Activated CD8-positive, alpha-beta T cell treated with anti-CD3 and anti-CD28 coated beads for 36 hours (primary cell): ENCODE results near the gene ZNF804B. TPM values are rescaled to one million over a fixed set of nuclear protein-coding genes. Genes with fewer than 3 reads are reported as not detected.

ENCODE experiments used
- ATAC-seq: fragments of 200-7000 bp; cut with Tn5 transposase; one replicate; pipeline ENCODE4 v1.10.0; 2021; ENCODE audit warnings: mild to moderate bottlenecking, moderate library complexity
- CTCF ChIA-PET: fragments of 350-600 bp; sonication (Branson Sonifier 250); formaldehyde crosslinking; loops from one replicate; lab custom pipeline; 2021; ENCODE audit warnings: antibody characterized with exemption; lab: Charles Lee
- POLR2A ChIA-PET: fragments of 350-600 bp; sonication (Branson Sonifier 250); formaldehyde crosslinking; loops from one replicate; lab custom pipeline; 2021; ENCODE audit warnings: antibody characterized with exemption; lab: Charles Lee
- DNase-seq: peaks from one replicate; pipeline ENCODE4 v3.0.0-alpha.2; 2020
- H3K27ac Mint-ChIP-seq: one replicate; pipeline ENCODE4 v1.8.0; 2021; ENCODE audit warnings: mild to moderate bottlenecking, mixed read lengths
- H3K27me3 Mint-ChIP-seq: one replicate; pipeline ENCODE4 v1.8.0; 2021; ENCODE audit warnings: mixed read lengths
- H3K36me3 Mint-ChIP-seq: one replicate; pipeline ENCODE4 v1.8.0; 2021; ENCODE audit warnings: low read depth, mixed read lengths
- H3K4me1 Mint-ChIP-seq: one replicate; pipeline ENCODE4 v1.8.0; 2021; ENCODE audit warnings: low read depth, mixed read lengths
- H3K4me3 Mint-ChIP-seq: one replicate; pipeline ENCODE4 v1.8.0; 2021; ENCODE audit warnings: mild to moderate bottlenecking, moderate library complexity, mixed read lengths
- H3K9me3 Mint-ChIP-seq: one replicate; pipeline ENCODE4 v1.8.0; 2021; ENCODE audit warnings: mixed read lengths
- intact Hi-C: fragments of 100-400 bp; cut with micrococcal nuclease; formaldehyde crosslinking; loops from one replicate; pipeline ENCODE4 v1.10.0; 2022
- total RNA-seq, 2 experiments: library from RNA; stranded (reverse); gene quantifications; one replicate each; pipeline ENCODE4 v1.2.3, GENCODE V29; 2021
- TF ChIP-seq, protein P1 (sequence below): fragments of 200-600 bp; IDR thresholded peaks from one replicate; pipeline ENCODE4 v1.8.0; 2022; ENCODE audit warnings: antibody characterized with exemption, mild to moderate bottlenecking

Gene ZNF804B
- total RNA-seq, 2 experiments from 2014 or later, result not detected

DNA sequence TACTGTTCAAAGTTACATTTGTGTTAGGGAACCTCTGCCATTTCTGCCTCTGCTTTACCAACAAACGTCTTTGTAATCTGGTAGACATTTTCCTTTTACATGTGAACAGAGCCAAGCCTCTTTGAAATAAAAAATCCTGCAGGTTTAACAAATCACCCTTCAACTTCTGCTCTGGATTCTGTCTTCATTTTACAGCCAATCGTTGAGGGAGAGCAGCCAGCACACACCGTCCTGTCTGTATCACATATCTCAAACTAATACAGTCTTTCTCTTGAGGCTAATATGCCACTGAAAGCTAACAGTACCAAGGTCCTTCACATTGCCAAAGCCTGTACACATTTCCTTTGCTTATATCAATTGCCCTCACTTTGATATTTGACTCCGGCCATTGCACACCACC is 504.6 kb downstream of the ZNF804B start:
- ATAC-seq (no peak), DNase-seq (no peak)
- ChIA-PET CTCF (no interaction called here), POLR2A (no interaction called here)
- intact Hi-C loops, result no loop called here
- H3K4me3 Mint-ChIP-seq, result no peak overlapping the region
- H3K4me1 Mint-ChIP-seq, result peaks cover under 1% of the 10 kb centered on the region
- TF ChIP-seq, protein P1, sequence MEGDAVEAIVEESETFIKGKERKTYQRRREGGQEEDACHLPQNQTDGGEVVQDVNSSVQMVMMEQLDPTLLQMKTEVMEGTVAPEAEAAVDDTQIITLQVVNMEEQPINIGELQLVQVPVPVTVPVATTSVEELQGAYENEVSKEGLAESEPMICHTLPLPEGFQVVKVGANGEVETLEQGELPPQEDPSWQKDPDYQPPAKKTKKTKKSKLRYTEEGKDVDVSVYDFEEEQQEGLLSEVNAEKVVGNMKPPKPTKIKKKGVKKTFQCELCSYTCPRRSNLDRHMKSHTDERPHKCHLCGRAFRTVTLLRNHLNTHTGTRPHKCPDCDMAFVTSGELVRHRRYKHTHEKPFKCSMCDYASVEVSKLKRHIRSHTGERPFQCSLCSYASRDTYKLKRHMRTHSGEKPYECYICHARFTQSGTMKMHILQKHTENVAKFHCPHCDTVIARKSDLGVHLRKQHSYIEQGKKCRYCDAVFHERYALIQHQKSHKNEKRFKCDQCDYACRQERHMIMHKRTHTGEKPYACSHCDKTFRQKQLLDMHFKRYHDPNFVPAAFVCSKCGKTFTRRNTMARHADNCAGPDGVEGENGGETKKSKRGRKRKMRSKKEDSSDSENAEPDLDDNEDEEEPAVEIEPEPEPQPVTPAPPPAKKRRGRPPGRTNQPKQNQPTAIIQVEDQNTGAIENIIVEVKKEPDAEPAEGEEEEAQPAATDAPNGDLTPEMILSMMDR, result no peak
- H3K9me3 Mint-ChIP-seq, result no peaks in the 10 kb centered on the region
- H3K27me3 Mint-ChIP-seq, result peaks cover 2% of the 10 kb centered on the region
- no peaks in the 10 kb centered on the region for H3K36me3 Mint-ChIP-seq
- H3K27ac Mint-ChIP-seq, result no peak overlapping the region

DNA sequence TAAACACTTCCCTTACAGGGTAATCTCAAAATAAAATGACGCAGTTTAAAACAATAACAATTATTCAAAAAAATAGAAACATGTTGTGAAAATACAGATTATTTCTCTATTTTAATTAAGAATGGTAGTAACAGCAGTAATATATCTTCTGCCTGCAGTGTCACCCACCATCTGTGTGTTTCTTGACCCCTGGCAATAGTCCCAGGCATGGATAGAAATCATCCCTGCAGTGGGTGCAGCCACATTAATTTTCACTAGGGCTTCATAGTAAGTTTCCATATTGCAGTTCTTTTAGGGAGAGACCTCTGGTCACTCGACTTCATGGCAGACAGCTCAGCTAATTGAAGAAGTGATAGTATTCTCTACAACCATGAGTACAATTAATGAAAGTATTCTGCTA is 506.1 kb downstream of the ZNF804B start:
- intact Hi-C loops, result no loop called here
- ATAC-seq, result no peak
- POLR2A ChIA-PET, result no interaction called here
- DNase-seq, result no peak
- Mint-ChIP-seq H3K27ac (no peak overlapping the region), H3K27me3 (peaks cover 2% of the 10 kb centered on the region), H3K4me1 (no peaks in the 10 kb centered on the region), H3K4me3 (no peak overlapping the region), H3K9me3 (no peaks in the 10 kb centered on the region), H3K36me3 (no peaks in the 10 kb centered on the region)
- CTCF ChIA-PET, result no interaction called here
- TF ChIP-seq, protein P1, result no peak

DNA sequence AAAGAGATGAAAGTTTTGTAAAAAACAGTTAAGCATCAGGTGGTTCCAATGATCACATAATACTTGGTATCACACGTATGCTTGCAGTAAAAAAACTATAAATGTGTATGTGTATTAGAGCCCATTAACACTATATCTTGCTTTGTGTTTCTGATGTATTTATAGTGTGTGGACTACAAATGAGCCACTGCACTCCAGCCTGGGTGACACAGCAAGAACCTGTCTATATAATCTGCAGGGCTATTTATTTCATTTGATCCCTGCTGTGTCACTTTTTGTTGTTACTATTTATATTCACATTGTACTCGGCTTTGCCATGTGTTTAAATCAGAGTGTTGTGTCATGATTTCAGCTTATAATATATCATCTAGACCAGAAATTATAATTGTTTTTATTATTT is 523.8 kb downstream of the ZNF804B start:
- TF ChIP-seq, protein P1, result no peak
- DNase-seq, result no peak
- Mint-ChIP-seq H3K4me3 (no peak overlapping the region), H3K9me3 (no peaks in the 10 kb centered on the region), H3K4me1 (no peaks in the 10 kb centered on the region), H3K27me3 (no peaks in the 10 kb centered on the region), H3K27ac (no peak overlapping the region), H3K36me3 (no peaks in the 10 kb centered on the region)
- CTCF ChIA-PET, result no interaction called here
- ATAC-seq, result no peak
- POLR2A ChIA-PET, result no interaction called here
- intact Hi-C loops, result no loop called here

DNA sequence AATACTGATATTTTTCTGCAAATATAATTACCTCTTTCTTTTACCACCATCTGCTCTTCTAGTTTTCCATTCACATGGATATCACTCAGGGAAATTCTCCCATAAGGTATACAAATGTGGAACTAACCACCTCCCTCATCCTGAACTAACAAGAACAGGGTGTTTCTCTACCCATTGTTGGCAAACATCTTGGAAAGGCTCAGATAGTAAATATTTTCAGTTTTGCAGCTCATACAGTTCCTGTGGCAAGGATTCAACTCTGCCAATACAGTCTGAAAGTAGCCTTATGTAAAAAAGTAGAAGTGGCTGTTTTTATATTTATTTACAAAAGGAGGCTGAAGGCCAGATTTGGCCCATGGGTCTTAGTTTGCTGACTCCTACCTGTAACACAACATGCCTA is 549.0 kb downstream of the ZNF804B start:
- H3K27me3 Mint-ChIP-seq, result no peaks in the 10 kb centered on the region
- CTCF ChIA-PET, result interaction anchor here (0.9 kb wide), 1 partner anchor 352 kb away, joined by 3 read pairs; no protein-coding TSS in a partner anchor
- POLR2A ChIA-PET, result no interaction called here
- no peaks in the 10 kb centered on the region for H3K9me3 Mint-ChIP-seq
- ATAC-seq, result no peak
- H3K27ac Mint-ChIP-seq, result no peak overlapping the region
- intact Hi-C loops, result no loop called here
- no peak for DNase-seq
- no peaks in the 10 kb centered on the region for H3K4me1 Mint-ChIP-seq
- H3K4me3 Mint-ChIP-seq, result no peak overlapping the region
- TF ChIP-seq, protein P1, result no peak
- no peaks in the 10 kb centered on the region for H3K36me3 Mint-ChIP-seq

DNA sequence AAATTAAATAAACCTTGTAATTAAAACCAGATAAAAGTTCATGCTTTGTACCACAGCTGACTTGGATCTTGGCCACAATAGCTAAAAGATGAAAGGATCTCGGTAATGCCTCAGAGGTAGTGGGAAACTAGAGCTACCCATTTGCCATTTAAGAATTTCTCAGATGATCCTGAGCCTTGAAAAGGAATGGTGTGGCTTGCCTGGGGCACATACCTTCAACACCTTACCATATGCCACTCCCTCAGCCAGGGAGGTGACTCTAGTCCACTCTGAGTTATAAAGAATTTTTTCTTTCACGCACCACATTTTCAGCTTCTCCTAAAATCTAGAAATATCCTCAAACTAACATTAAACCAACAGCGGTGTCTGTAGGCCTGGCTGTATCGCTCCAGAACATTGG is 552.4 kb downstream of the ZNF804B start:
- intact Hi-C loops, result no loop called here
- H3K4me3 Mint-ChIP-seq, result no peak overlapping the region

More for the DNA sequence above, 552.4 kb downstream of the ZNF804B start:
- DNase-seq (no peak), ATAC-seq (no peak)
- Mint-ChIP-seq H3K27ac (no peak overlapping the region), H3K4me1 (no peaks in the 10 kb centered on the region), H3K27me3 (no peaks in the 10 kb centered on the region), H3K9me3 (peaks cover 5% of the 10 kb centered on the region), H3K36me3 (no peaks in the 10 kb centered on the region)
- TF ChIP-seq, protein P1, result no peak
- ChIA-PET CTCF (no interaction called here), POLR2A (no interaction called here)
